B cell (primary cell): ENCODE measurements around the gene UBE2Q2. TPM values are rescaled to one million over a fixed set of nuclear protein-coding genes. Genes with fewer than 3 reads are reported as not detected.
"Not testable (repeated sequence)": the region's sequence is repeated elsewhere in the genome, so short reads cannot be mapped to it uniquely, and the experiment has no call there.

Experiments used
- ATAC-seq: fragments of 200-7000 bp; cut with Tn5 transposase; one replicate; pipeline ENCODE4 v1.10.0; 2021; ENCODE audit warnings: low read depth, mild to moderate bottlenecking, moderate number of reproducible peaks, moderate library complexity
- CTCF ChIA-PET: fragments of 350-600 bp; sonication (Branson Sonifier 250); formaldehyde crosslinking; loops from one replicate; lab custom pipeline; 2021; ENCODE audit warnings: antibody characterized with exemption, inconsistent platforms; lab: Charles Lee
- POLR2A ChIA-PET: fragments of 350-600 bp; sonication (Branson Sonifier 250); formaldehyde crosslinking; loops from one replicate; lab custom pipeline; 2021; ENCODE audit warnings: antibody characterized with exemption; lab: Charles Lee
- DNase-seq: peaks from one replicate; pipeline ENCODE4 v3.0.0; 2013
- H2AFZ ChIP-seq: 2 replicates; pipeline ENCODE4 v1.6.1; 2012; ENCODE audit warnings: mild to moderate bottlenecking, low read depth, low read length; ENCODE audit not compliant: insufficient read depth, poor library complexity, severe bottlenecking
- H3K27ac ChIP-seq, 2 donors: 1 replicate in 1 of 2; 2 replicates in 1 of 2; pipeline ENCODE4 v1.5.1; 2012 to 2013; ENCODE audit warnings: low read length in 2 of 2, mild to moderate bottlenecking in 2 of 2, moderate library complexity in 1 of 2
- H3K27me3 ChIP-seq, 4 experiments: fragments of 200-600 bp in 1 of 4; sonication (generic) in 1 of 4; replicated peaks in 1 of 4; 1 replicate in 2 of 4; 2 replicates in 2 of 4; pipeline versions ENCODE4 v1.6.1 to v1.7.0; 2013 to 2016; ENCODE audit warnings: low read length in 3 of 4, mild to moderate bottlenecking in 2 of 4, mixed read lengths in 1 of 4, moderate library complexity in 1 of 4; ENCODE audit not compliant: insufficient read depth in 4 of 4, control insufficient read depth in 3 of 4; ENCODE audit errors: control extremely low read depth in 1 of 4
- H3K36me3 ChIP-seq, 2 experiments: replicated peaks in 1 of 2; 1 replicate in 1 of 2; 2 replicates in 1 of 2; pipeline versions ENCODE4 v1.6.1 to v1.7.1; 2013; ENCODE audit warnings: low read length in 1 of 2; ENCODE audit not compliant: insufficient read depth in 2 of 2, control insufficient read depth in 1 of 2; ENCODE audit errors: control extremely low read depth in 1 of 2, extremely low read depth in 1 of 2
- H3K4me1 ChIP-seq, 2 donors: fragments of 200-600 bp in 1 of 2; sonication (generic) in 1 of 2; 1 replicate in 1 of 2; 2 replicates in 1 of 2; pipeline versions ENCODE4 v1.5.1 to v1.6.1; 2013 to 2017; ENCODE audit warnings: low read length in 2 of 2; ENCODE audit not compliant: control insufficient read depth in 2 of 2, insufficient read depth in 2 of 2
- H3K4me2 ChIP-seq: replicated peaks from 2 replicates; pipeline ENCODE3; 2012; ENCODE audit warnings: mild to moderate bottlenecking, low read depth, low read length; ENCODE audit not compliant: poor library complexity, severe bottlenecking
- H3K4me3 ChIP-seq, 5 experiments: fragments of 200-600 bp in 1 of 5; sonication (generic) in 1 of 5; 1 replicate in 3 of 5; 2 replicates in 2 of 5; pipeline versions ENCODE4 v1.5.1 to v1.7.0; 2011 to 2016; ENCODE audit warnings: low read length in 4 of 5, mild to moderate bottlenecking in 4 of 5, low read depth in 2 of 5, control low read depth in 1 of 5, moderate library complexity in 1 of 5; ENCODE audit not compliant: insufficient read depth in 1 of 5; ENCODE audit errors: control extremely low read depth in 1 of 5, extremely low read depth in 1 of 5
- H3K79me2 ChIP-seq: fragments of 200-600 bp; sonication (generic); one replicate; pipeline ENCODE4 v1.6.0; 2016; ENCODE audit warnings: low read length; ENCODE audit not compliant: control insufficient read depth, insufficient read depth
- H3K9ac ChIP-seq: fragments of 200-600 bp; sonication (generic); 2 replicates; pipeline ENCODE4 v1.6.1; 2017; ENCODE audit warnings: mild to moderate bottlenecking, low read length, moderate library complexity
- H3K9me3 ChIP-seq, 3 donors: one replicate each; pipeline versions ENCODE4 v1.6.1 to v1.7.1; 2013; ENCODE audit warnings: low read length in 2 of 3; ENCODE audit not compliant: control insufficient read depth in 2 of 3, insufficient read depth in 1 of 3; ENCODE audit errors: control extremely low read depth in 1 of 3
- H4K20me1 ChIP-seq: 2 replicates; pipeline ENCODE4 v1.6.0; 2012; ENCODE audit warnings: mild to moderate bottlenecking, low read length; ENCODE audit not compliant: insufficient read depth, control insufficient read depth, poor library complexity, severe bottlenecking
- H3K27ac Mint-ChIP-seq: one replicate; pipeline ENCODE4 v1.8.0; 2021; ENCODE audit warnings: mixed read lengths
- H3K27me3 Mint-ChIP-seq: one replicate; pipeline ENCODE4 v1.8.0; 2021; ENCODE audit warnings: mixed read lengths
- H3K4me1 Mint-ChIP-seq: one replicate; pipeline ENCODE4 v1.8.0; 2021; ENCODE audit warnings: mixed read lengths
- H3K4me3 Mint-ChIP-seq: one replicate; pipeline ENCODE4 v1.8.0; 2021; ENCODE audit warnings: mixed read lengths
- H3K9me3 Mint-ChIP-seq: one replicate; pipeline ENCODE4 v1.8.0; 2022; ENCODE audit warnings: mixed read lengths; ENCODE audit not compliant: insufficient read depth
- EZH2 ChIP-seq: IDR thresholded peaks from 2 replicates; pipeline ENCODE4 v1.6.1; 2012; ENCODE audit warnings: borderline replicate concordance, low read depth, mild to moderate bottlenecking, moderate library complexity, low read length; ENCODE audit not compliant: insufficient read depth, poor library complexity, severe bottlenecking
- WGBS: methylation state at CpG from one replicate; pipeline ENCODE4 v1.1.5; 2013; ENCODE audit warnings: missing lambda C conversion rate; ENCODE audit not compliant: insufficient coverage; 5-methylcytosine and 5-hydroxymethylcytosine counted together
- intact Hi-C: fragments of 100-400 bp; cut with micrococcal nuclease; formaldehyde crosslinking; loops from one replicate; pipeline ENCODE4 v1.10.0; 2022
- polyA plus RNA-seq: library from polyadenylated mRNA; depleted of rRNA; stranded (reverse); fragments of >200 nt; gene quantifications from 2 replicates; pipeline ENCODE4 v1.2.3, GENCODE V29; 2012
- total RNA-seq, 2 donors: library from RNA; stranded (reverse); fragments of 120-200 nt in 1 of 2; gene quantifications; 1 replicate in 1 of 2; 2 replicates in 1 of 2; pipeline versions ENCODE4 v1.2.3 to v1.2.4, GENCODE V29; 2013 to 2022
- TF ChIP-seq, protein P1 (sequence below): fragments of 200-600 bp; IDR thresholded peaks from one replicate; pipeline ENCODE4 v1.8.0; 2022; ENCODE audit warnings: antibody characterized with exemption, mild to moderate bottlenecking

The UBE2Q2 gene
- total and polyA plus RNA-seq, 2 donors (not counting 1 experiment from before 2014, with no cell fraction given), result 11.4 to 33.6 TPM

DNA sequence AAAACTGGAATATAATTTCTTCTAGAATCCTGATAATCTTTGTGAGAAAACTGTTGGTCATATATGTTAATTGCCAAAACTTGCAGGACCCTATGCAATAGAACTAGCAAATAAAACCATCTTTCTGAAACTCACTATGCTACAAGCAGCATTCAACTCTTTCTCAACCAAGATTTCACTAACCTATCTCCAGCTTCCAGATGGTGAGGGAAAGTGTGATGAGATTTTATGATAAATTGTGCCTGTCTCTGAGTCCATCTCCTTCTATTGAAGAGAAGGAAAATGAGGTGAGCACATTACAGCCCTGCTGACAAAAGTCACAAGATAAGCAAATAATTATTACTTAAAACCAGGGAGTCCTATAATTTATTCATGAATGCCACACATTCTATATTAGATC, 44.1 kb upstream of the UBE2Q2 start:
- Mint-ChIP-seq H3K27ac (no peak overlapping the region), H3K4me1 (peaks cover 6% of the 10 kb centered on the region), H3K4me3 (no peak overlapping the region), H3K9me3 (no peaks in the 10 kb centered on the region), H3K27me3 (peaks cover 63% of the 10 kb centered on the region)
- no peak for DNase-seq
- ChIA-PET POLR2A (no interaction called here), CTCF (interaction anchor here (0.5 to 5.7 kb wide), 2 partner anchors 72 to 335 kb away, joined by 4 to 101 read pairs; a partner anchor contains a TSS)
- Histone ChIP-seq H3K27ac (no peak overlapping the region), H3K4me1 (peaks cover 4 to 8% of the 10 kb centered on the region in 2 donors), H3K79me2 (no peaks in the 10 kb centered on the region), H4K20me1 (no peaks in the 10 kb centered on the region), H3K9me3 (no peaks in the 10 kb centered on the region), H3K9ac (no peak overlapping the region), H2AFZ (no peak overlapping the region), H3K4me3 (no peak overlapping the region), H3K4me2 (no peak overlapping the region), H3K27me3 (peaks cover 0 to 24% (median 9%) of the 10 kb centered on the region in 4 experiments), H3K36me3 (no peaks in the 10 kb centered on the region)
- intact Hi-C loops, result no loop called here
- no peak for TF ChIP-seq EZH2
- TF ChIP-seq, protein P1, sequence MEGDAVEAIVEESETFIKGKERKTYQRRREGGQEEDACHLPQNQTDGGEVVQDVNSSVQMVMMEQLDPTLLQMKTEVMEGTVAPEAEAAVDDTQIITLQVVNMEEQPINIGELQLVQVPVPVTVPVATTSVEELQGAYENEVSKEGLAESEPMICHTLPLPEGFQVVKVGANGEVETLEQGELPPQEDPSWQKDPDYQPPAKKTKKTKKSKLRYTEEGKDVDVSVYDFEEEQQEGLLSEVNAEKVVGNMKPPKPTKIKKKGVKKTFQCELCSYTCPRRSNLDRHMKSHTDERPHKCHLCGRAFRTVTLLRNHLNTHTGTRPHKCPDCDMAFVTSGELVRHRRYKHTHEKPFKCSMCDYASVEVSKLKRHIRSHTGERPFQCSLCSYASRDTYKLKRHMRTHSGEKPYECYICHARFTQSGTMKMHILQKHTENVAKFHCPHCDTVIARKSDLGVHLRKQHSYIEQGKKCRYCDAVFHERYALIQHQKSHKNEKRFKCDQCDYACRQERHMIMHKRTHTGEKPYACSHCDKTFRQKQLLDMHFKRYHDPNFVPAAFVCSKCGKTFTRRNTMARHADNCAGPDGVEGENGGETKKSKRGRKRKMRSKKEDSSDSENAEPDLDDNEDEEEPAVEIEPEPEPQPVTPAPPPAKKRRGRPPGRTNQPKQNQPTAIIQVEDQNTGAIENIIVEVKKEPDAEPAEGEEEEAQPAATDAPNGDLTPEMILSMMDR, result no peak
- no peak for ATAC-seq

DNA sequence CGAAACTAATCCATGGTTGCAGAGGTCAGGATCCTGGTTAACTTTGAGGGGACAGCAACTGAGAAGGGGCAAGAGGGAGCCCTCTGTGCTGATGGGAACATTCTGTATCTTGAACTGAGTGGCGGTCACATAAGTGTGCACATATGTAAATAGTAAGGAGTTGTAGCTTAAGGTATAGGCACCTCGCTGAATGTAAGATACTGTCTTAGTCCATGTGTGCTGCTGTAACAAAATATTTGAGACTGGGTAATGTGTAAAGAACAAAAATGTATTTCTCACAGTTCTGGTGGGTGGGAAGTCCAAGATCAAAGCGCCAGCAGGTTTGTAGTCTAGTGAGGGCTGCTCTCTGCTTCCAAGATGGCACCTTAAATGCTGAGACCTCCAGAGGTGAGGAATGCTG, 42.8 kb upstream of the UBE2Q2 start:
- H3K79me2 ChIP-seq, intact Hi-C loops, POLR2A ChIA-PET, H3K9me3 ChIP-seq, H3K4me2 ChIP-seq, ATAC-seq, DNase-seq, H3K4me3 Mint-ChIP-seq, H3K4me1 Mint-ChIP-seq, H3K36me3 ChIP-seq, H3K9me3 Mint-ChIP-seq, H2AFZ ChIP-seq, H4K20me1 ChIP-seq, H3K27ac Mint-ChIP-seq, H3K4me1 ChIP-seq, H3K9ac ChIP-seq, H3K4me3 ChIP-seq, H3K27ac ChIP-seq: not testable (repeated sequence)
- peaks cover 0 to 24% (median 9%) of the 10 kb centered on the region in 4 experiments for H3K27me3 ChIP-seq
- WGBS, result 92% methylated on average over 4 of the region's 4 CpGs
- CTCF ChIA-PET, result interaction anchor here (1.1 to 5.7 kb wide), 3 partner anchors 16 to 114 kb away, joined by 3 to 101 read pairs (median 33); a partner anchor contains a TSS
- peaks cover 54% of the 10 kb centered on the region for H3K27me3 Mint-ChIP-seq
